H1 (cell line): ENCODE data around the gene AVP. TPM values are rescaled to one million over a fixed set of nuclear protein-coding genes. Genes with fewer than 3 reads are reported as not detected.

ENCODE experiments used
- CTCF ChIA-PET: fragments of 300-600 bp; sonication (Branson Sonifier 250); formaldehyde crosslinking; loops from one replicate; lab custom pipeline; 2021; ENCODE audit not compliant: partially characterized antibody; lab: Charles Lee
- POLR2A ChIA-PET: fragments of 300-600 bp; sonication (Branson Sonifier 250); formaldehyde crosslinking; loops from one replicate; lab custom pipeline; 2021; ENCODE audit warnings: inconsistent platforms; ENCODE audit not compliant: partially characterized antibody; lab: Charles Lee
- DNase-seq, 2 experiments: peaks; one replicate each; pipeline versions ENCODE4 v3.0.0 to v3.0.0-alpha.2; 2010 to 2022; ENCODE audit warnings: low spot score in 2 of 2, low read depth in 1 of 2, mixed read lengths in 1 of 2
- FAIRE-seq: peaks from 2 replicates; lab custom pipeline; 2011; peaks lifted over from hg19 to GRCh38; lab: Jason Lieb, UNC
- H2AFZ ChIP-seq: 2 replicates; pipeline ENCODE4 v1.8.1; 2012; ENCODE audit warnings: low read length, inconsistent platforms
- H2AK5ac ChIP-seq: 2 replicates; pipeline ENCODE4 v1.6.1; 2013; ENCODE audit warnings: low read depth, low read length
- H2BK120ac ChIP-seq: replicated peaks from 2 replicates; pipeline ENCODE3; 2013; ENCODE audit warnings: low read depth, low read length, inconsistent platforms
- H2BK12ac ChIP-seq: 2 replicates; pipeline ENCODE4 v1.6.1; 2013; ENCODE audit warnings: low read depth, low read length
- H2BK15ac ChIP-seq: 2 replicates; pipeline ENCODE4 v1.6.1; 2013; ENCODE audit warnings: low read length
- H2BK20ac ChIP-seq: 2 replicates; pipeline ENCODE4 v1.6.1; 2013; ENCODE audit warnings: low read length
- H2BK5ac ChIP-seq: 2 replicates; pipeline ENCODE4 v1.6.1; 2013; ENCODE audit warnings: low read depth, low read length
- H3K14ac ChIP-seq: 2 replicates; pipeline ENCODE4 v1.6.1; 2013; ENCODE audit warnings: inconsistent platforms; ENCODE audit not compliant: insufficient read length
- H3K18ac ChIP-seq: 2 replicates; pipeline ENCODE4 v1.6.1; 2013; ENCODE audit warnings: low read length; ENCODE audit errors: extremely low read depth
- H3K23ac ChIP-seq: 2 replicates; pipeline ENCODE4 v1.6.1; 2013; ENCODE audit warnings: inconsistent platforms; ENCODE audit not compliant: insufficient read length
- H3K23me2 ChIP-seq: 2 replicates; pipeline ENCODE4 v1.6.1; 2013; ENCODE audit warnings: low read depth, low read length
- H3K27ac ChIP-seq: 2 replicates; pipeline ENCODE4 v1.6.1; 2011; ENCODE audit warnings: low read depth, low read length, inconsistent platforms
- H3K27me3 ChIP-seq, 4 experiments: replicated peaks in 1 of 4; 1 replicate in 1 of 4; 2 replicates in 3 of 4; pipeline versions ENCODE4 v1.6.1 to v1.8.1; 2011 to 2013; ENCODE audit warnings: low read length in 3 of 4, mild to moderate bottlenecking in 3 of 4, inconsistent platforms in 2 of 4, mixed read lengths in 2 of 4, moderate library complexity in 1 of 4; ENCODE audit not compliant: control insufficient read depth in 3 of 4, insufficient read depth in 3 of 4; ENCODE audit errors: extremely low read depth in 1 of 4
- H3K36me3 ChIP-seq, 4 experiments: 2 replicates each; pipeline versions ENCODE4 v1.6.1 to v1.8.1; 2011 to 2013; ENCODE audit warnings: mild to moderate bottlenecking in 4 of 4, low read length in 3 of 4, moderate library complexity in 2 of 4, control low read depth in 1 of 4, inconsistent platforms in 1 of 4; ENCODE audit not compliant: insufficient read depth in 4 of 4, control insufficient read depth in 2 of 4
- H3K4ac ChIP-seq: replicated peaks from 2 replicates; pipeline ENCODE3; 2013; ENCODE audit warnings: low read length, low read depth, mixed read lengths, inconsistent platforms; ENCODE audit not compliant: insufficient read length
- H3K4me1 ChIP-seq, 4 experiments: replicated peaks in 1 of 4; 1 replicate in 1 of 4; 2 replicates in 3 of 4; pipeline versions ENCODE4 v1.6.1 to v1.8.1; 2011 to 2013; ENCODE audit warnings: low read length in 3 of 4, inconsistent platforms in 2 of 4, mixed read lengths in 1 of 4; ENCODE audit not compliant: insufficient read depth in 4 of 4, control insufficient read depth in 3 of 4
- H3K4me2 ChIP-seq, 2 experiments: 2 replicates each; pipeline versions ENCODE4 v1.6.1 to v1.8.1; 2011 to 2013; ENCODE audit warnings: low read depth in 2 of 2, low read length in 2 of 2, control low read depth in 1 of 2, inconsistent platforms in 1 of 2, mild to moderate bottlenecking in 1 of 2; ENCODE audit not compliant: insufficient read depth in 1 of 2
- H3K4me3 ChIP-seq, 4 experiments: fragments of 200-600, 300-600 bp in 1 of 4; sonication (generic), shearing (Covaris generic), sonication (Bioruptor Twin) in 1 of 4; 2 replicates each; pipeline versions ENCODE4 v1.5.1 to v1.8.1; 2011 to 2016; ENCODE audit warnings: low read length in 4 of 4, low read depth in 3 of 4, control low read depth in 2 of 4, inconsistent platforms in 2 of 4, mild to moderate bottlenecking in 2 of 4, mixed read lengths in 1 of 4, moderate library complexity in 1 of 4; ENCODE audit not compliant: insufficient read depth in 2 of 4; ENCODE audit errors: extremely low read depth in 1 of 4
- H3K56ac ChIP-seq: replicated peaks from 2 replicates; pipeline ENCODE3; 2013; ENCODE audit warnings: low read depth, mild to moderate bottlenecking, mixed read lengths, low read length, inconsistent platforms; ENCODE audit not compliant: insufficient read length
- H3K79me1 ChIP-seq: 2 replicates; pipeline ENCODE4 v1.6.1; 2013; ENCODE audit warnings: low read depth, low read length, control low read depth
- H3K79me2 ChIP-seq, 2 experiments: 2 replicates each; pipeline versions ENCODE4 v1.6.1 to v1.8.1; 2012 to 2013; ENCODE audit warnings: low read length in 2 of 2, mild to moderate bottlenecking in 2 of 2, inconsistent platforms in 1 of 2; ENCODE audit not compliant: insufficient read depth in 2 of 2, control insufficient read depth in 1 of 2
- H3K9ac ChIP-seq, 4 experiments: replicated peaks in 1 of 4; 1 replicate in 1 of 4; 2 replicates in 3 of 4; pipeline versions ENCODE4 v1.6.1 to v1.8.1; 2011 to 2013; ENCODE audit warnings: low read depth in 3 of 4, low read length in 3 of 4, control low read depth in 2 of 4, mild to moderate bottlenecking in 2 of 4, moderate library complexity in 2 of 4, inconsistent platforms in 1 of 4; ENCODE audit errors: extremely low read depth in 1 of 4
- H3K9me3 ChIP-seq, 2 experiments: 2 replicates each; pipeline versions ENCODE4 v1.6.1 to v1.8.1; 2012 to 2013; ENCODE audit warnings: mild to moderate bottlenecking in 2 of 2, moderate library complexity in 2 of 2, control low read depth in 1 of 2, inconsistent platforms in 1 of 2, low read depth in 1 of 2, low read length in 1 of 2, mixed read lengths in 1 of 2; ENCODE audit not compliant: insufficient read depth in 2 of 2
- H4K20me1 ChIP-seq, 2 experiments: replicated peaks in 1 of 2; 2 replicates each; pipeline versions ENCODE3 to v1.8.1; 2011 to 2013; ENCODE audit warnings: inconsistent platforms in 2 of 2, low read length in 2 of 2, mild to moderate bottlenecking in 1 of 2; ENCODE audit not compliant: insufficient read depth in 2 of 2, control insufficient read depth in 1 of 2
- H4K5ac ChIP-seq: 2 replicates; pipeline ENCODE4 v1.6.1; 2013; ENCODE audit warnings: low read length, low read depth, mixed read lengths, inconsistent platforms; ENCODE audit not compliant: insufficient read length
- H4K8ac ChIP-seq: 2 replicates; pipeline ENCODE4 v1.8.0; 2013; ENCODE audit warnings: mild to moderate bottlenecking, moderate library complexity, low read length, inconsistent platforms; ENCODE audit not compliant: insufficient read depth; ENCODE audit errors: extremely low read depth
- H4K91ac ChIP-seq: replicated peaks from 2 replicates; pipeline ENCODE3; 2013; ENCODE audit warnings: low read length, mixed read lengths, inconsistent platforms; ENCODE audit not compliant: insufficient read length
- BCL11A ChIP-seq, 2 experiments: IDR thresholded peaks; one replicate each; pipeline ENCODE4 v1.6.1; 2011; ENCODE audit warnings: low read depth in 2 of 2, low read length in 2 of 2, mild to moderate bottlenecking in 2 of 2
- CEBPB ChIP-seq: IDR thresholded peaks from 2 replicates; pipeline ENCODE4 v1.6.1; 2012; ENCODE audit warnings: low read depth, low read length
- CREB1 ChIP-seq: IDR thresholded peaks from 2 replicates; pipeline ENCODE4 v1.6.1; 2012; ENCODE audit warnings: inconsistent platforms
- EZH2 ChIP-seq: fragments of 200-600 bp; sonication (generic); IDR thresholded peaks from 2 replicates; pipeline ENCODE4 v1.7.1; 2012; ENCODE audit warnings: low read depth, mild to moderate bottlenecking, moderate library complexity, low read length, inconsistent platforms; ENCODE audit not compliant: severe bottlenecking
- KDM4A ChIP-seq: IDR thresholded peaks from one replicate; pipeline ENCODE4 v1.7.1; 2012; ENCODE audit warnings: low read depth, mild to moderate bottlenecking, moderate library complexity, low read length, inconsistent platforms; ENCODE audit not compliant: severe bottlenecking
- MAX ChIP-seq: IDR thresholded peaks from 2 replicates; pipeline ENCODE4 v1.6.1; 2012; ENCODE audit warnings: inconsistent platforms
- POU5F1 ChIP-seq: IDR thresholded peaks from 2 replicates; pipeline ENCODE4 v1.6.1; 2011; ENCODE audit warnings: low read depth, mild to moderate bottlenecking, low read length, moderate library complexity
- RAD21 ChIP-seq, 2 experiments: IDR thresholded peaks in 1 of 2; conservative IDR thresholded peaks in 1 of 2; 2 replicates each; pipeline ENCODE4 v1.6.1; 2011; ENCODE audit warnings: low read depth in 2 of 2, low read length in 2 of 2, improper control_type of control experiment in 1 of 2, inconsistent platforms in 1 of 2, mild to moderate bottlenecking in 1 of 2, moderate library complexity in 1 of 2
- SAP30 ChIP-seq: fragments of 300-600 bp; sonication (generic); IDR thresholded peaks from 2 replicates; pipeline ENCODE4 v1.7.1; 2012; ENCODE audit warnings: low read length, moderate library complexity, mild to moderate bottlenecking, inconsistent platforms; ENCODE audit not compliant: insufficient read depth, insufficient replicate concordance
- SIN3A ChIP-seq, 2 experiments: IDR thresholded peaks in 1 of 2; conservative IDR thresholded peaks in 1 of 2; 2 replicates each; pipeline ENCODE4 v1.6.1; 2011 to 2012; ENCODE audit warnings: low read length in 2 of 2, improper control_type of control experiment in 1 of 2, low read depth in 1 of 2, mild to moderate bottlenecking in 1 of 2
- SIRT6 ChIP-seq: IDR thresholded peaks from one replicate; pipeline ENCODE4 v1.7.1; 2012; ENCODE audit warnings: low read length, inconsistent platforms
- SRF ChIP-seq: IDR thresholded peaks from 2 replicates; pipeline ENCODE4 v1.6.1; 2011; ENCODE audit warnings: mild to moderate bottlenecking, low read depth, low read length, moderate library complexity
- TAF7 ChIP-seq: optimal IDR thresholded peaks from 2 replicates; pipeline ENCODE3; 2011; ENCODE audit warnings: low read depth, mild to moderate bottlenecking, inconsistent platforms, low read length, moderate library complexity, borderline replicate concordance
- YY1 ChIP-seq: IDR thresholded peaks from 2 replicates; pipeline ENCODE4 v1.6.1; 2011; ENCODE audit warnings: low read depth, mild to moderate bottlenecking, low read length
- ZNF274 ChIP-seq: IDR thresholded peaks from 2 replicates; pipeline ENCODE4 v1.7.0; 2012; ENCODE audit warnings: low read length, borderline replicate concordance; ENCODE audit errors: extremely low read depth
- WGBS, 2 experiments: shearing (Covaris generic) in 1 of 2; methylation state at CpG; one replicate each; pipeline versions ENCODE4 v1.1.6 to v1.1.7; 2013 to 2015; ENCODE audit warnings: low lambda C conversion rate in 2 of 2, mixed read lengths in 2 of 2, inconsistent platforms in 1 of 2, low coverage in 1 of 2, missing lambda C conversion rate in 1 of 2; ENCODE audit not compliant: insufficient replicate concordance in 2 of 2, insufficient coverage in 1 of 2, insufficient read length in 1 of 2; ENCODE audit errors: extremely low coverage in 1 of 2, missing lambda C conversion rate in 1 of 2; 5-methylcytosine and 5-hydroxymethylcytosine counted together
- polyA plus RNA-seq, 7 experiments: library from polyadenylated mRNA; depleted of rRNA in 3 of 7; stranded (reverse) in 5 of 7; unstranded in 2 of 7; fragments of >200 nt in 5 of 7; fragments of 200-250 nt in 2 of 7; gene quantifications; 1 replicate in 5 of 7; 2 replicates in 1 of 7; 4 replicates in 1 of 7; pipeline versions ENCODE4 v1.2.1 to v1.2.3, GENCODE V29; 2011 to 2013; ENCODE audit warnings: missing spikeins in 2 of 7, mixed read lengths in 2 of 7
- total RNA-seq: library from RNA; stranded (reverse); fragmentation: NEBNext Ultra II Directional; extraction: Animal tissue kit (Norgen Biotek cat#: 25700); gene quantifications from 2 replicates; pipeline ENCODE4 v1.2.1, GENCODE V29; 2021

The AVP gene
- total and polyA plus RNA-seq, 2 of the 8 experiments (the other 6 are each of a cell fraction or from before 2014, with no cell fraction given): 0.18 TPM; not detected in 1

GRCh38 chr20:3133155-3133554, 48.6 kb upstream of the AVP start:
- Histone ChIP-seq H2AK5ac (no peak overlapping the region), H3K23ac (no peak overlapping the region), H4K8ac (no peak overlapping the region), H3K14ac (no peak overlapping the region), H2BK12ac (no peak overlapping the region), H3K56ac (no peak overlapping the region), H3K36me3 (no peaks in the 10 kb centered on the region), H3K27ac (no peak overlapping the region), H3K23me2 (no peaks in the 10 kb centered on the region), H4K5ac (no peak overlapping the region), H2BK5ac (no peak overlapping the region), H3K27me3 (no peaks in the 10 kb centered on the region), H3K9me3 (no peaks in the 10 kb centered on the region), H2BK120ac (no peak overlapping the region), H3K18ac (no peak overlapping the region), H3K9ac (no peak overlapping the region), H3K79me2 (no peaks in the 10 kb centered on the region), H3K4me3 (no peak overlapping the region), H3K4me2 (no peak overlapping the region), H4K20me1 (no peaks in the 10 kb centered on the region), H2BK15ac (no peak overlapping the region), H4K91ac (no peak overlapping the region), H3K4me1 (no peaks in the 10 kb centered on the region), H3K79me1 (no peaks in the 10 kb centered on the region), H2BK20ac (no peak overlapping the region), H3K4ac (no peak overlapping the region), H2AFZ (no peak overlapping the region)
- CTCF ChIA-PET: no interaction called here
- POLR2A ChIA-PET: no interaction called here
- DNase-seq: no peak
- 95% methylated on average over 2 of the region's 2 CpGs; no CpG with 5 or more reads in 1 of the 2 experiments for WGBS, 2 experiments
- FAIRE-seq: no peak
- TF ChIP-seq TAF7 (no peak), CREB1 (no peak), MAX (no peak), RAD21 (IDR thresholded peaks at IDR 0.05 in 1 of 2, conservative IDR thresholded peaks at IDR 0.05 in 1 of 2; ENCODE audit: low read depth in 2 of 2, low read length in 2 of 2) (no peak), BCL11A (IDR thresholded peaks at IDR 0.05; ENCODE audit: low read depth in 2 of 2, low read length in 2 of 2) (no peak), SAP30 (no peak), CEBPB (no peak), ZNF274 (no peak), YY1 (no peak), SIN3A (conservative IDR thresholded peaks at IDR 0.05 in 1 of 2, IDR thresholded peaks at IDR 0.05 in 1 of 2; ENCODE audit: low read depth in 1 of 2, low read length in 2 of 2) (no peak), KDM4A (no peak), POU5F1 (no peak), SRF (no peak), EZH2 (no peak), SIRT6 (no peak)
